GM18868 (cell line): ENCODE measurements around the gene PCYT2.

Experiments
- ATAC-seq: cut with Tn5 transposase; IDR thresholded peaks from one replicate; pipeline ENCODE4 v1.9.1; 2021; ENCODE audit warnings: mild to moderate bottlenecking, moderate library complexity; ENCODE audit not compliant: unreplicated experiment

The PCYT2 gene

GRCh38 chr17:81927653-81928543, 16.7 kb upstream of the PCYT2 start, which contains the start of gene MAFG:
Gene MAFG (minus strand): TSS chr17:81927735. CDS start chr17:81923185, 4,550 bp downstream.
- ATAC-seq: peak; percentile 59

DNA sequence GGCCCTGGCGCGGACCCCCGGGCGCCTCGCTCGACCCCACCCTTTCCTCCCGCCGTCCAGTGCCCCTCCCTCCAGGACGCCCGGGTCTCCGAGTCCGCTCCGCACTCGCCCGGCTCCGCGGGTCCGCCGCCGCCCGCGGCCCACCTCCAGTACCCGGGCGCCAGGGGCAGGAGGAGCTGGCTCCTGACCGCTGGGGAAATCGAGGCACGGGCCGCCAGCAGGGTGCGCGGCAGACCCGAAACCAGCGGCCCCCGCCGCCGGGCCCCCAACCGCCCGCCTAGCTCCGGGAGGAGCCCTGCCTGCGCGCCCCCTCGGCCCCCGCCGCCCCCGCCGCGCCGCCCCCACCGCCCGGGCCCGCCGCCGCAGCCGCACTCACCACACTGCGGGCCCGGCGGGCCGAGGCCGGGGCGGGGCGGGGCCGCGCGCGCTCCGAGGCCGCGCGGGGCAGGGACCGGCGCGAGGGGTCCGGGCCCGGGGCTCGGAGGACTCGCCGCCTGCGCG, 16.0 kb upstream of the PCYT2 start:
- ATAC-seq: peak; percentile 26

GRCh38 chr17:81926451-81927151, 15.4 kb upstream of the PCYT2 start:
- ATAC-seq: peak; percentile 16

DNA sequence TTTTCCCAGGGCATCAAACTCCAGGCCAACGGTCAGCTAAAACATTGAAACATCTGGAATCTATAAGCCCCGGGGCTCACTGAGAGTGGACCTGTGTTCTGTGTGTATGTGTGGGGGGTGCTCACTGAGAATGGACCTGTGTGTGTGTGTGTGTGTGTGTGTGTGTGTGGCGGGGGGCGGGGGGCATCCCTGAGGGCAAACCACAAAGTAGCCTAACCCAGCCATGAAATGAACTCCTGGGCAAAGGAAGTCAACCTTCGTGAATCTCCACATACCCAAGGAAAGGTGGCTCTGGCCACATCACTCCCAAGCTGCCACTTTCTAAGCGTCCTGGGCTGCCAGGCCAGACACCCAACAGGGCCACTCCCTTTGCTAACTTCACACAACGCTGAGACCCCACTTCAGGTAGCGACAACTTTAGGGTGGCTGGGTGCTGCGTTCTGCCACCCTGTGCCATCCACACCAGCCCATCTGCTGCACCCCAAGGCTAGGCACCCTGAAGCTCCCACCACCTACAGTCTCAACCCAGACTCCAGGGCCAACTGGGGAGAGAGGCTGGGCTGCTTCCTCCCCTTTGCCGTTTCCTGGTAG, 14.8 kb upstream of the PCYT2 start:
- ATAC-seq: no peak

DNA sequence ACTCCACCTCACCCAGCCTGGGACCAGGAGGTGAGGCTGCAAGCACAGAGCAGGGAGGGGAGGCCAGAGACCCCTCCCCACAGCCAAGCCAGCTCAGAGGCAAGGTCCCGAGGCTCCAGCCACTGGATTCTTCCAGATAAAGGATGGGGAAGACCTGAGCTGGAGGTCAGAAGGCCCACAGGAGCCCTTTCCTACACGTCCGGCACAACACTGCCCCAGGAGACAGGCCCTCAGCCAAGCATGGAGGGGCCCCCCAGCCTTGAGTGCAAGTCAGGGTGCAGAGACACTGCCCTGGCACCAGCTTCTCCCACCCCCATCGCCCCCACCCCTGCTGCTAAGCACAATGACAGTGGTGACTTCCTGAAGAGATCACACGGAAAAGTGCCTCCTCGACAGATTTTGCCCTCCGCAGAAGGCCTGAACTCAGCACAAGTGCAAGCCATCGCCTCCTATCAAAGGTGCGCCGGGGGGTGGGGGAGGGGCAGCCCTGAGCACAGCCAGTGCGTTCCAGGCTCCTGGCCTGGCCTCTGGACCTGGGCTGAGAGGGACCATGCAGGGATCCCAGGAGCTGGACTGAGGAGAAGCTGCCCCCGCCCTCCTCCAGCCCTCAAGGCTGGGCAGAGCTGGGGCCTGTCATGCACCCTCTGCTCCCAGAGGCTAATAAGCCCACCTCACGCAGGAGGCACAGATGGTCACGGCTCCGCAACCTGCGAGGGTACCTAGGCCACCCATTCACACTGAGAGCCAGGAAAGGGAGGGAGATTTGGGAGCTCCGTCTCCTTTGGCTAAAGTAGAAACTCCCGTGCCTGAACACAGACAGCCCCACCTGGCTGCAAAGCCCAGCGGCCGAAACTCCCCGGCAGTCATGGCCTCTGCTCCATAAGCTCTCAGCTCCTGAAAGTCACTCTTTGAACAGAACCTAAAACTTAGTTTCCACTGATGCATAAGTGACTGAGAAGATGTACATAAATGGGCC, 13.6 kb upstream of the PCYT2 start:
- no peak for ATAC-seq

DNA sequence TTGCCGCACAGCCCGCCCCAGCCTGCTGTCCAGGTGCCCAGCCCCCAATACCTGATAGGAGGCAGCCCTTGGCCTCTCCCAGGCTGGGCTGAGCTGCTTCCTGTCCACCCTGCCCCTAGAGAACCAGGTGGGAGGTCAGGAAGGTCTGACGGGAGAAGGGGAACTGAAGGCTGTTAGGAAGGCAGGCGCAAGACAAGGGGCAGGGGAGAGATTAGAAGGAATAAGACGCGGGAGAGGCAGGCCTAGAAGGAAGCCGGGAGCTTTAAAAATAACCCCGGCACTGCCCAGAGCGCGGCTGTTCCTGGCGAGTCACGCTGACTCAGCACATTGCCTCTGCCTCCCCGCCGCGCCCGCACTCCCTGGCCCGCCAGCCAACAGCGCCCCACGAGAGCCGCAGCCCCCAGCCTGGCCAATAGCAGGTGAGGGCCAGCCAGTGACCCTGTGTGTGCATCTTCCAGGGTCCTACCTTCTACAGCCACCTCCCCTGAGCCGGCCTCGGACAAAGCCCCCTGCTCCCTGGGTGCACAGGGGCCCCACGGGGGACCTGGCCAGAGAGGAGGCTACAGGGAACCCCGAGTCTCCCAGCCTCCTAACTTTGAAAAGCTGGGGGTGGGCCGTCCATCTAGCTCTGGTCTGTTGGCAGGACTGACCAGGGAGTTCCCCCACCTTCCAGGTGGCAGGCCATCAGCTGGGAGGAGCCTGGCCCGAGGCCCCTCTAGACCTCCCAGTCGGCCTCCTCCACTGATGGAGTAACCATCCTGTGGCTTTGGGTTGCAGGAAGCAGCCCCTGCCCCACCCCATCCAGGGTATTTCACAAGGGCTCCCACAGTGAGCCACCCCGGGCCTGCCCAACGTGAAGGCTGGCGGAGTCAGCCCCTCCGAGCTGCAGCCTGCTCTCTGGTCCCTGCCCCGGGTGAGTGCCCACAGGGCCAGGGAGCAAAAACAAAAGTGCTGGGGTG, 12.4 kb upstream of the PCYT2 start:
- no peak for ATAC-seq

GRCh38 chr17:81922566-81923301, 11.5 kb upstream of the PCYT2 start:
- ATAC-seq: no peak

DNA sequence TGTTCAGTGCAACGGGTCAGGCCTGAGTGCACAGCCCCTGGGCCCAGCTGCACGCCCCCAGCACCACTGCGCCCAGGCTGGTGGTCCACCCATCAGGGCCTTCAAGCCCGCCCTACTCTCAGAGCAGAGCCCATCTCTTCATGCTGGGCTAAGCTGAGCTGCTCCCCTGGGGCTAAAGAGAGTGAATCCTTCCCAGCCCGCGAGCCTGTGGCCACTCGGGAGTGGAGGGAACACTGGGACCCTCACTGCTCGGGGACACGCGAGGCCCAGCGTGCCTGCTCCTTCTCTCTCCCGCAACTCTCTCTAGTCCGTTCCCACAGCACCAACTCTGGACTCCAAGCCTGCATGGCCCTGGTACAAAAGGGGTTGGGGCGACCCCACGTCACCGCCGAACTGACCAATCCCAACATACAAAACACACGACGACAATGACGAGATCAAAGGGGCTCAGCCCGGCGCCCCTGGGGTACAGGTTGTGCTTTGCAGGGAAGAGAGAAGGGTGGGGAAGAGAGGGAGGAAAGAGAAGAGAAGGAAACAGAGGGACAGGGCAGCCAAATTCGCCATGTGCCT, 10.9 kb upstream of the PCYT2 start:
- no peak for ATAC-seq

GRCh38 chr17:81921537-81921862, 10.3 kb upstream of the PCYT2 start:
- ATAC-seq: no peak

DNA sequence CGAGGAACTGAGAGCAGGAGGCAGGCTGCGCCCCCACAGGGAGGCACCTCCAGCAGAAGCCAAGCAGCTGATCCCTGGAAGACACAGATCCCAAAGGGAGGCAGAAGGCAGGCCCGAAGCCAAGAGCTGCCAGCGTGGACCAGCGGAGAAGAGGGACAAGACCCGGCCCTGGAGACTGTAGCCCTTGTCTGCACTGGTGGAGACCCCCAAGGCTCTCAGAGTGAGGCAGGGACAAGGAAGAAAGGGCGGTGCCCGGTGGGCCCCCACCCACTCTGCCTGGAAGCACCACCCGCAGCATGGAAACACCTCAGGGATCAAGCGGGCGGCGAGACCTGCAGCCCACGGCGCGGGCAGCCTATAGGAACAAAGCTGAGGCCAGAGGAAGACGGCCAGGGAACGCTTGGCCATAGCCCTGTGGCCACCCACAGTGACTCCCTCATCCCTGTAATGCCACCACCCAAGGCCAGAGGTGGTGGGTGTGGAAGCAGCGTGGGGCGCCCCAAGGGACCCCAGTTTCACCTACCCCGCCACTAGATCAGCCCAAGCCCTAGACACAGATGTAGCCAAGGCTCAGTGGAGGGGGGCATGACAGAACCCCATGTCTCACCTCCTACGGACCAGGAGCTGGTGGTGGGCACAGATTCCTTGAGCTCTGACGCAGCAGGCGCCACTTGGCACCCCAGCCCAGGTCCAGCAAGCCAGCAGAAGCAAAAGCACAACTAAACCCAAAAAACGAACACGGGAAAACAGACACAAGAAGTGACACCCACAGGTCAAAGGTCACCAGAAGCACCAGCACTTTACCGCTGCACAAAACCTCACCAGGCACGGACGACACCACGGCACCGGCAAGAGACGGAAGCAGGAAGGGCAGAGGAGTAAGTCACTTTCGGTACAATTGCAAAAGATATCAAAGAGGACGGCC, 9.7 kb upstream of the PCYT2 start:
- no peak for ATAC-seq

- no peak for ATAC-seq
These were observed 7.8 kb upstream of the PCYT2 start for GRCh38 chr17:81918832-81919545.

GRCh38 chr17:81918333-81918669, 7.1 kb upstream of the PCYT2 start:
- peak; percentile 14 for ATAC-seq

GRCh38 chr17:81917565-81918332, 6.5 kb upstream of the PCYT2 start, which contains the start of gene SIRT7:
Gene SIRT7 (minus strand): TSS chr17:81918176. CDS start chr17:81918131, 45 bp downstream.
- peak; percentile 70 for ATAC-seq

- no peak for ATAC-seq
These were observed 5.2 kb upstream of the PCYT2 start for GRCh38 chr17:81916234-81917001.

- no peak for ATAC-seq
These were observed 4.1 kb upstream of the PCYT2 start for GRCh38 chr17:81915331-81915730.
